HG03039 (cell line): Measurements from ENCODE around the gene COL6A3.

Source experiments
- ATAC-seq: cut with Tn5 transposase; IDR thresholded peaks from one replicate; pipeline ENCODE4 v1.9.1; 2021; ENCODE audit warnings: mild to moderate bottlenecking, moderate library complexity; ENCODE audit not compliant: unreplicated experiment

Gene COL6A3

DNA sequence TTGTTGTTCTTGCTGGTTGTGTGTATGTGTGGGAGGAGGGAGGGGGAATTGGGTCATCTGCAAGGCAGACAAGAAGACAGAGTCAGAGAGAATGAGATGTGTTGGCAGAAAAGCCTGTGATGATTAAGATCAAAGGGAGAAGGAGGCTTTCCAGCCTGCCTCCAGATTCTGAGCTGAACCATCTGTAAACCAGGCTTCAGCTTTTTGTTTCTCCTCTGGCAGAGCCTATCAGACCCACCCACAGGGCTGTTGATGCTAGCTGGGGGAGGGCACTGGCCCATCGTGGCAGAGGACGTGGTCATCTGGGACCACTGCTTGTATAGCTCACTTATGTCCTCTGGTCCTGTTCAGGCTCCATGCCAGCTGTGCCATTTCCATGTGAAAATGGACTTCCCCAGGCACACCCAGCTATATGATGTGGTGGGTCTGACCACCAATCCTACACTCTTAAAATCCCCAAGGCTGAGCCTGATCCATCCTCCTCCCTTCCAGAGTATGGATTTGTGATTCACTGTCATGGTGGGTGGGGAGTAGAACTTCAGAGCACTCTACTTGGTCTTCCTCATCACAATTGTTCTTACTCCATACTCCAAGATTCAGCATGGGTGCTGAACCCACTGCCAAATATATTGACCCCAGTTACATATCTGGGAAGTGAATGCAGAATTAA lies 27.8 kb upstream of the COL6A3 start:
- no peak for ATAC-seq

DNA sequence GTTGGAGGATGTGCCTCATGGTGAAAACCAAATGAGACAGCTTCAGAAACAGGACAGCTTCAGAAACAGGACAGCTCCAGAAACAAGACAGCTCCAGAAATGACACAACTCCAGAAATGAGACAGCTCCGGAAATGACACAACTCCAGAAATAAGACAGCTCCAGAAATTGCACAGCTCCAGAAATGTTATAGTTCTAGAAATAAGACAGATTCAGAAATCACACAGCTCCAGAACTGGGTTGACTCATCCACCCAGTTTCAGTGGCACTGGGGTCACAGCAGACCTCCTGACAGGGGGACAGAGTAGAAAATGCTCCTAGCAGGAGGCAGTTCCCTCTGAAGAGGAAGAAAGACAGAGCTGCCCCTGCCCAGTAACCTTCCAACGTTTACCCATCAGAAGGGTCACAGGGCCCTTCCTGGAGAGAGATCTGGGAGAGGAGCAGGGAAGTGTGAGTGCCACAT lies 26.9 kb upstream of the COL6A3 start:
- no peak for ATAC-seq

DNA sequence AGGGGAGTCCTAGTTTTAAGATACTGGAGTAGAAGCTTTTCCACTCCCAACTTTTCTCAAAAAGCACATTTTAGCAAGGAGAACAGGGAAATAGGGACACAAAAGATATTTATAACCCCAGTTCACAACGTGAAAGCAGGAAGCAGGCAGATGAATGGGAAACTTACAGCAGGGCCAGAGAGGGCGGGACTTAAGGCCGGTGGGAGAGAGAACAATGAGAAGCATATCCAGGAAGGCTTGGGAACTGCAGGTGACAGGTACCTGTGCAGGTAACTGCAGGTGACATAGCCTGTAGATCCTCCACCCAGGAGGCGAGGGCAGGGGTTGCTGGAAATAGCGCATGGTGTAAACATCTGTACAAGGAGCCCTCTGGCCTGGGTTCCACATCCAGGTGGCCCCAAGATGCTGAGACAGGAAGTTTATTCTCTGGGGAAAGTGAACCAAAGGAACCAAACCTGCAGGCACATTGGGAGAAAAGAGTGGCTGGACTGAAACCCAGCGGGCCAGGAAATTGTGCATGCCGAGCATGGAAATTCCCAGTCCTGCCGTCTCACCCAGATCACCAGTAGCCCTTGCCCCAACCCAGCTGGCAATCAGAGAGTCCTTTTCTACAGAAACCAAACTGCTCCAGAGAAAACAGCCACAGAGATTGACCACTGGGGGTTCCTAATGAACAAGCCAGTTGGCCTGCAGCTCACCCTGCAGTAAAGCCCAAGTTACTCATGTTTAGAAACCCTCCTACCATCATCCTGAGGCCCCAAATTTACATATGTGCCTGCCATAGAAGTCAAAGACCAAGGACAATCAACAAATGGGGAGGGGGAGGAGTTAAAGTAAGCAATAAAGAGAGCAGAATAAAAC lies 24.3 kb upstream of the COL6A3 start:
- ATAC-seq, result no peak

DNA sequence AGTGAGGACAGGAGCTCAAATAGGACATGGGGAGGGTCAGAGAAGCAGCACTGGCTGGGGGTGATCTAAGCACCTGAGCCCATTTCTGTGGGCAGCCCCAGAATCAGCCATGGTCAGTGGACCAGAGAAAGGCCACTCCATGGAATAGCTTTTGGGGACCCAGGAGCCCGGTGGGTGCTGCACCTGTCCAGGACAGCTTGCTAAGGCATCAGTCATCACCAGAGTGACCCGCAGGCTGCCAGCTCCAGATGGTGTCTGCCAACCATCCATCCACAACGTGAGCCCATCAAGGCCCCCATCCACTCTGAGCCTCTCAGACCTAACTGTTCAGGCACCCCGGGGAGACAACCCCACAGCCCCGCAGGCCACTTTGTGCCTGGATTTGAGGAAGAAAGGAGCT lies 23.6 kb upstream of the COL6A3 start:
- no peak for ATAC-seq

DNA sequence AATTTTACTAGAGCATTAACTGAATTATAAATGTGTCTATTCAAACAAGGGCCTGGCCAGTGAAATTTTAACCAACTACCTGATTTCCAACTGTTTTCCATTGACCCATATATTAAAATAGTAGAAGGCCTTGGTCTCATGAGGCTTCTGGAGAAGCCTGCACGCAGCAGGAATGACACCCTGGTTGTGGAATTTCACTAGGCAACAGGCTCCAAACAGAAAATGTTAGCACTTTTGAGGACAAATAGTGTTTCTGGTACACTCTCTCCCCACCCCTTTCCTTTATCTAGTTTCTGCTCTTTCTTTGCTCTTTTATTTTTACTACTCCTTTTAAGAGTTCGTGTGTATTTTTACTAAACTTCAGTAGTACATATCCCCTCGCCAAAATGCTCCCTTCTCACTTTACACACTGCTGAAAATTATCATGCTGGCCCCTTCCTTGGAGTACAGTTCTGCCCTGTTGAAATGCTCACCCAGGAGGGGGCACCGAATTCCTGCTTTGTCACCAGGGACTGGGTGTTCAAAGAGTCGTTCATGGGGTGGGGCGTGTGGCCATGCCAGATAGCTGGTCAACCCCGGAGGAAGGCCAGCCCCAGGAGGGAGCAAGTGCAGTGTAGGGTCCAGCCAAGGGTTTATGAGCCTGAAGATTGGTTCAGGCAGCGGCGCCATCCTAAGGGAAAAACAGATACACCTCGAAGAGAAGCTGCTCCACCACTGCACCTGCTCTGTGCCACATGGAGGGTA lies 22.1 kb upstream of the COL6A3 start:
- no peak for ATAC-seq

DNA sequence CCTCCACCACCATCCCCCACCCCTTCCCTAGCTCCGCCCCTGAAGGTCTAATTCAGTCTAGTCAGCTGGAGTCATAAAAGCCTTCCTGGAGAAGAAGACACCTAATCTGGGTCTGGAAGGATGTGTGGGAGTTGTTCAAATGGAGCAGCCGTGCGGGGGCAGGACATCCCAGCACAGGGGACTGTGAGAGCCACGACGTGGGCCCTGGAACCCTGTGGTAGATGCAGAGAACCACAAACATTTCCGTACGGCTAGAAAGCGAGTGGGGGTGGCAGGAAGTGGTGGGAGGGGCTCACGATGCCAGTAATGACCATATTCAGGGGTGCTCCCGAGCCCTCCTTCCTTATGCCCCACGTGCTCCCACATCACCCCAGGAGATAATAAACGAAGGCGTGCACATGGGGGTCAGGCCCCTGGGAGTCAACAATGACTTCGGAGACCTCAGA lies 20.9 kb upstream of the COL6A3 start:
- ATAC-seq, result no peak

DNA sequence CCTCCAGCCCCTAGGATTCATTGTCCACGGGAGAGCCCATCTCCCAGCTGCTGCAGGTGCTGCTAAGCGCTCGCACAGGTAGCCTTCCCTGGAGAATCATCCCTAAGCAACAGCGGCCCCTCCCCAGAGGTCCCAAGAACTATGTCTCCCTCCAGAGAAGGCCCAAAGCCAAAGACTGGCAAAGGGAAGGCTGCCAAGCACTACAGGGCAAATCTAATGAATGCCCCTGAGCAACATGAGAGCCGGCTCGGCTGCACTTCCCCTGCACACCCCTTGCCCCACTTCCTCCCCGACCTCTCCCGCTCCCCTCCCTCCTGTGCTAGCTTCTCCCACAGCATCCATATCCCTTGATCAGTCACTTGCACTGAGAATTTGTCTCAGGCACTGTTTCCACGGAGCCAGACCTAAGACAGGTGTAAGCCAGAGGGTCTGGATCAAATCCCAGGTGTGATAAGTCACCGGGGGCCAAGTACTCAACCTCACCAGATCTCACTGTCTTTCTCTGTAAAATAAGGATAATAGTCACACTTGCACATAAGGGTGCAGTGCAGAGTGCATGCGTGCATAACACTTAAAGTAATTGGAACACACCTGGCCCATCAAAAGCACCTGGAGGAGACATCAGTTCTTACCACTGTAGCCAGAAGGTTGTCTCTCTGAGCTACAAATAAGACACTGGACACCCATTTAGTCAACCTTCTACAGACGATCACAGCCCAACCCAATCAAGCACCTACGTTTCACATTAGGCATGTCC lies 20.1 kb upstream of the COL6A3 start:
- ATAC-seq, result no peak

DNA sequence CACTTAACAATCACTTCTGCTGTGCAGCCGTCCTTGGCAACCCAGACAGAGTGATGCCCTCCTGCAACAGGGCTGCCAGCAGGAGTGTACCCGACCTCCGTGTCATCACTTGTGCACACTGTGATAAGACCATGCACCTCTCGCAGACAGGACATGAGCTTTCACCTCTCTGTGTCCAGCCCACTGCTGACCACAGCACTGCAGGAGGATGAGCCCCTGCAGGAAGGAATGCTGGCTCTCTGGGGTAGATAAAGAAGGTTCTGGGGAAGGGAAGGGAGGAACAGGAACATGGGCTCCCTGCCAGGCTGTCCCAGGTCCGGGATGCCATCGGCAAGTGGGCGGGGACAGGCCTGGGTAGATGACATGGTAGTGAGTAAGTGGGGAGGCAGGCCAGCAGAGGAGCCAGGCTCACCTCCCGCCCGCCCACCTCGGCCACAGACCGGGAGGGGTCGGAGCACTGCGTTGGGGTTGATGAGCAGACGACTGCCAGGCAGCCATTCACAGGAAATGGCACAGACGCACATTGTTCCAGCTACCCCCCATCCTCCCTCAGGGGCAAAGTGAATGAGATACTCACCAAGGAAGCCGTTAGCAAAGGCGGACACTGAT lies 18.6 kb upstream of the COL6A3 start:
- ATAC-seq, result no peak

DNA sequence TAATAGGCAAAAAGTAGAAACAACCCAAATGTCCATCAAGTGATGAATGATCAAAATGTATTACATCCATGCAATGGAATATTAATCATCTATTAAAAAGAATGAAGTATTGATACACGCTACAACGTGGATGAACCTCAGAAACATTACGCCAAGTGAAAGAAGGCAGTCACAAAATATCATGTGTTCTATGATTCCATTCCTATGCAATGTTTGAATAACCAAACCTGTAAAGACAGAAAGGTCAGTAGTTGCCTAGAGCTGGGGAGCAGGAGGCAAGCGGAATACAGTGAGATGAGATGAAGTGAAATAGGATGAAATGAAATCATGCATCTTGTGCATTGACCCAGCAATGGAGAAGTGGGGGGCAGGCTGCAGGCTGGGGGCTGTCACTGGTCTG lies 17.9 kb upstream of the COL6A3 start:
- no peak for ATAC-seq

DNA sequence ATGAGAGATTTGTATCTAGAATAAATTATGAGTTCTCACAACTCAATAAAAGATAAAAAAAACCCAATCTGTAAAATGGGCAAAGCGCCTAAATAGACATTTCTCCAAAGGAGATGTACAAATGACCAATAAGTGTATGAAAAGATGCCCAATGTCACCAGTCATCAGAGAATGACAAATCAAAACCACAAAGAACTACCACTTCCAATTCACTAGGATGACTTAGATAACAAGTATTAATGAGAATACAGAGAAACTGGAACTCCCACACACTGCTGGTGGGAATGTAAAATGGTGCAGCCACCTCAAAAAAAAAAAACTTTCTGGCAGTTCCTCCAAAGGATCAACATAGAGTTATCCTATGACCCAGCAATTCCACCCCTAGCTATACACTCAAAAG lies 17.4 kb upstream of the COL6A3 start:
- ATAC-seq, result no peak

DNA sequence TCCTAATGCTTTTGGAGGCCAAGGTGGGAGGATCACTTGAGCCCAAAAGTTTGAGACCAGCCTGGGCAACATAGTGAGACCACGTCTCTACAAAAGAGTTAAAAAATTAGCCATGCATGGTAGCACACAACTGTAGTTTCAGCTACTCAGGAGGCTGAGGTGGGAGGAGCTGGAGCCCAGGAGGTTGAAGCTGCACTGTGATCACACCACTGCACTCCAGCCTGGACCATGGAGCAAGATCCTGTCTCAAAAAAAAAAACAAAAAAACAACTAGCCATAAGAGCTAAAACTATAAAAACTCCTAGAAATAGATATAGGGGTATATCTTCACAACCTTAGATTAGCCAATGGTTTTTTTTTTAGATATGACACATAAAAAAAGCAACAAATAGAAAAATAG lies 16.9 kb upstream of the COL6A3 start:
- no peak for ATAC-seq

DNA sequence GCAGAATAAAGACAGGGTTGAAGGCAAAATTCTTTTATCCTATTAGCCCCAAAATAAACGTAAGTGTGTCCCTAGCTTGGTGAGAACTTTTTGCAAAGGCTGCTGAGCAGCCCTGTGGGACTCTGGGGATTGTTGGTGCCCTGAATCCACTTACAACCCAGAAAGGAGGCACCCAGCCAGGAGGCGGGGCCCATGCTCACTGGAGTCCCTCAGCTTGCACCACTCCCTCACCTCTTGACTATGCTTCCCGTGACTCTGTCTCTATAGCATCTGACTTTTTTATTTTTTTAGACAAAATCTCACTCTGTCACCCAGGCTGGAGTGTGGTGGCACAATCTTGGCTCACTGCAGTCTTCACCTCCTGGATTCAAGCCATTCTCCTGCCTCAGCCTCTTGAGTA lies 15.8 kb upstream of the COL6A3 start:
- ATAC-seq, result no peak

DNA sequence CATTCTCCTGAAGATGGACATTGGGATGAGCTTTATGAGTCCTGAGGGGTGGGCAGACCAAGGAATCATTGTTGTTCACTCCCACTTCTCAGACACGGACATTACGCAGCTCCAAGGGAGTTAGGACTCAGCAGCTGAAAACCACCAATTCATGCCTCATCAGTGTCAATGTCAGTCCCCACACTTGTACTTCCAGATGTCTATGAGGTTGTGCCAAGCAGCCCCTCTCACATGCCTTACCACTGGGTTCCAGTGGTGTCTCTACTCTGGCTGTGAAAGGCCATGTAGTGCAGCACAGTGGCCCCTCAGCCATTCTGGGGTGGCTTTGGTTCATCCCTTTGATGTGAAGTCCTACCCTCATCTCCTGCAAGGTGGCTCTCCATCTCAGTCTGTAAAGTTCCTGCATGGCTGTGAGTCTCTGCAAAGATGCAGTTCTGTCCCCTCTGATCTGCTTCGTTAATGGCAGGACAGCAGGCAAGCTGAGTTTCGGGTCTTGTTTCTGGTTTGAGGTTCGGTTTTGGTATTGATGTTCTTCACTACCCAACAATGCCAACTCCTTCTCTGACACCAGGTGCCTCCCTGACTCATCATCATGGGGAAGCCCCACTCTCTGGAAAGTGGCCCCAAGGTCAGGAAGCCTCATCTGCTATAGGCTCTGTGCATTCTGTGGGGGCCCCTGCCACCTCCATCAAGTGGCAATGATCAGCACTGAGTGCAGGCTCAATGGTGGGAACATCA lies 14.0 kb upstream of the COL6A3 start:
- peak; percentile 53 for ATAC-seq

DNA sequence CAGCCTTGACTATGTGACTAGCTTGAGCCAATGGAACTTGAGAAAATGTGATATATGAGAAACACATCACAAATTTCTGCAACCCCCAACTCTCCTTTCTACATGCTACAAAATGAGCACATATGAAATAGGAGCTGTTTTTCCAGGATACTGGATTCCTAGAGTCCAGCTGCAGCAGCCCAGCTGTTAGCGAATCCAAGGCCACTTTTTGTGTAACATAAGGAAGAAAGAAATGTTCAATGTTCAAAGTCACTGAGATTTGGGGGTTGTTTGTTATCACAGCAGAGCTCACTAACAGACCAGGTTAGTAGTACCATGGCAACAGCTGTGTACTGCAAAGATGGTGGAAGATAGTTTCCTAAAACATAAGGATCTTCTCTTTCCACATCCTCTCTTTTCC lies 12.6 kb upstream of the COL6A3 start:
- ATAC-seq, result no peak

DNA sequence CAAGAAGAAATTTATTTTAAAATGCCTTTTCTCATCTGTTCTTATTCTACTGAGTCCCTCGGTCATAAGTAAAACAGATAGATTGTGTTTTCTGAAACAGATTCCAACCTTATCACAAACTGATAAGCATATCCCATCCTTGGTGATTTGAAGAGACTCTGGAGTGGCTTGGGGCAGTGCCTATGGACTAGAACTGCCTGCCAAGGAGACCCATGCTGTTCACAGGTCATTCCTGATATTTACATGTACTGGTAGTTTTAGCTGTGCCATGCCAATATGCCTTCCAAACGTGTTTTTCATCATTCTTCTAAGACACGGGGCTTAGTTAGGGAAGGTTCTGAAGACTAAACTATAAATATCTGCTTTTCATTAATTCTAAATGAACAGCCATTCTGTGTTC lies 11.4 kb upstream of the COL6A3 start:
- ATAC-seq, result no peak

DNA sequence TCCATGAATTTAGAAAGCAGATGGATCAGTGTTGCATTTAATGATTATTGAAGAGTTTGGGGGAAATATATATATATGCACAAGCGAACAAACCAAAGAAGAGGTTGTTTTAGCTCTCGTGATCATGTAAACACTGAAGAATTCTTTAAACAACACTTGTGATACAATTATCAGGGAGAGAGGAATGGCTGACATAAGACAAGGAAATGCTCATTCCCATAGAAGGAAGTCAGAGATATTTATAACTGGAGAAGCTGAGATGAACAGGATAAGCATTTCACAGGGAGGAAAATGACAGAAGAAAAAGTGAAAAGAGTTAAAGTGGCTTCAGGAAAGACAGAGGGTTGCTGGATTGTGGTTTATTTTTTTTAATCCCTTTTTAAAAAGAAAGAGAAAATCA lies 10.6 kb upstream of the COL6A3 start:
- ATAC-seq, result no peak

DNA sequence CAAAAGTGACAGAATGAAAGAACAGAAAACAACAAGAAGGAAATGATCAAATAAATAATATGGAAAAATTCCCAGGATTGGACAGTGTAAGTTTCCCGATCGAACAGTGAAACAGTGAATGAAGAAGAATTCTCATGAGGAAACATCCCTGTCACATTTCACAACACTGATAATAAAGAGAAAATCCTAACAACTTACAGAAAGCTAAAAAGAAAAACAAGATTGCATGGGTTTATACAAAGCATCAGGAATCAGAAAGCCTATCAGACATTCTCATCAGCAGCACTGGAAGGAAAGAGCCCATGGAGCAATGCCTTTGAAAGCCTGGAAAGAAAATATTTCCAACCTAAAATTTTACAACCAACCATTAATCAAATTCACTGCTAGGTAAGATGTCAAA lies 9.9 kb upstream of the COL6A3 start:
- no peak for ATAC-seq

DNA sequence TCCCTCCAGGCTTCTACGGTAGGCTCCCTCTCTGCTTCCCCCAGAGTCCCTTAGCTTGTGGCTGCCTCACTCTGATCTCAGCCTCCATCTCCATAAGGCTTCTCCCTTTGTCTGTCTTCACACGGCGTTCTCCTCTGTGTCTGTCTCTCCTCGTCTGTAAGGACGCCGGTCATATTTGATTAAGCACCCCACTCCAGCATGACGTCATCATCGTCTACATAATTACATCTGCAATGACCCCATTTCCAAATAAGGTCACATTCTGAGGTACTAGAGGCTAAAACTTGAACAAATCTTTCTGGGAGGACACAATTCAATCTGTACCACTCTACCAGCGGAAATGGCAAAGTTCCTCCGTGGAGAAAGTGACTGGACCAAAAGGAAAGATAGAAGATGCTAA lies 8.3 kb upstream of the COL6A3 start:
- no peak for ATAC-seq

DNA sequence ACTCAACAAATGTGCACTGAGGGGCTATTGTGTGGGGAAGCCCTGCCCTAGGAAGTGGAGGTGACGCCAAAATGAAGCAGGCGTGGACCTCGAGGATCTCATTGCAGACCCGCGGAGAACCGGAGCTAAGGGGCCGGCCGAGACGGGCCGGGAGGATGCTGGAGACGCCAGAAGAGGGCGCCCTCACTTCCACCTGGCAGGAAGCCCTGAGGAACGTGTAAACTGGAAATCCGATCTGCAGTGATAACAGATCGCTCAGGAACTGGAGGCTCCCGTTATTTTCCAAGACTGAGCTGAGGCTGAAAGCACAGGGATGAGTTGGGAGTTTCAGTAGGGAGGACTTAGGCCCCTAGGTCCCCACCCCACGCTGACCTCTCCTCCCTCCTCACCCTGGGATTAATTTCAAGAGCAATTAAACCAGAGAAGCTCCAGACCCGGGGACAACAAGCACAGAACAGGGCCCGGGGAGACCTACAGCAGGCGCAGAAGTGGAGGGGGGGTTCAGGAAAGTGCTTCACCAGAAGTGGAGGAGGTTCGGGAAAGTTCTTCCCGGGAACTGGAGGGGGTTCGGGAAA lies 7.7 kb upstream of the COL6A3 start:
- no peak for ATAC-seq

DNA sequence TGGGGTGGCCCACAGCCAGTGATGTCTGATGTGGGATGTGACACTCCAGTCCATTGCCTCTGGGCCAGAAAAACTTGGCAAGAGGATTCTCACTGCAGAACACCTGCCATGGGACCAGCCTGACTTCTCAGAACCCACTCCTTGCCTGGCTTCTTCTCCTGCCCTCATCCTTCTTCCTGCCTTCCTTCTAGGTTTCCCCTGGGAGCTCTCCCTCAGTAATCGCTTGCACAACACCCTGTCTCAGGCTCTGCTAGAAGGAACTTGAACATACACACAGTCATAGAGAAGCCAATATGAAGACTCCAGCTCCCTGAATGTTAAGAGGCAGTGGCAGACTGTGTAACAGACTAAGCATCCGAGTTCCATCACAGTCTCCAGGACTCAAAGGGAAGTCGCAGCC lies 4.3 kb upstream of the COL6A3 start:
- ATAC-seq, result no peak
